Thyroid gland (tissue), 4 donors: ENCODE results near the gene DLG1. TPM values are rescaled to one million over a fixed set of nuclear protein-coding genes. Genes with fewer than 3 reads are reported as not detected.

Source experiments
- DNase-seq, 2 donors: peaks; one replicate each; pipeline ENCODE4 v3.0.0-alpha.2; 2019
- H3K27ac ChIP-seq, 3 donors: fragments of 200-600 bp; sonication (generic); 1 replicate in 2 of 3; 2 replicates in 1 of 3; pipeline ENCODE4 v1.5.1; 2016 to 2019; ENCODE audit warnings: mild to moderate bottlenecking in 1 of 3, moderate library complexity in 1 of 3
- H3K27me3 ChIP-seq: fragments of 200-600 bp; sonication (generic); one replicate; pipeline ENCODE4 v1.5.1; 2019
- H3K36me3 ChIP-seq, 2 donors: fragments of 200-600 bp; sonication (generic); one replicate each; pipeline ENCODE4 v1.5.1; 2016 to 2019
- H3K4me1 ChIP-seq, 2 donors: fragments of 200-600 bp; sonication (generic); one replicate each; pipeline ENCODE4 v1.5.1; 2017 to 2019
- H3K4me3 ChIP-seq, 3 donors: fragments of 200-600 bp; sonication (generic); replicated peaks in 1 of 3; 1 replicate in 2 of 3; 2 replicates in 1 of 3; pipeline ENCODE4 v1.5.1; 2016; ENCODE audit warnings: mild to moderate bottlenecking in 1 of 3
- H3K9me3 ChIP-seq: fragments of 200-600 bp; sonication (generic); one replicate; pipeline ENCODE4 v1.5.1; 2017
- CTCF ChIP-seq, 6 experiments: fragments of 200-600 bp in 3 of 6; fragments of 450-650 bp in 3 of 6; sonication (generic) in 3 of 6; IDR thresholded peaks; one replicate each; pipeline ENCODE4 v1.5.1; 2016 to 2019; ENCODE audit warnings: antibody characterized with exemption in 6 of 6, mild to moderate bottlenecking in 2 of 6, inconsistent platforms in 1 of 6, moderate library complexity in 1 of 6
- POLR2A ChIP-seq, 2 donors: fragments of 450-650 bp; IDR thresholded peaks; one replicate each; pipeline ENCODE4 v1.6.1; 2017; ENCODE audit warnings: antibody characterized with exemption in 2 of 2, mild to moderate bottlenecking in 2 of 2, moderate library complexity in 1 of 2
- whole genome bisulfite sequencing, 2 donors: methylation state at CpG; one replicate each; pipeline ENCODE4 v1.1.5; 2017; 5-methylcytosine and 5-hydroxymethylcytosine counted together
- intact Hi-C: fragments of 100-400 bp; cut with DNase I; formaldehyde crosslinking; loops from one replicate; pipeline ENCODE4 v1.15.1; 2023
- total RNA-seq, 4 donors: library from RNA; depleted of rRNA; stranded (reverse); fragments of >200 nt; gene quantifications; one replicate each; pipeline ENCODE4 v1.2.3, GENCODE V29; 2016

The DLG1 gene
- total RNA-seq, 4 donors from 2014 or later: 111 to 233 (median 174) TPM

DNA sequence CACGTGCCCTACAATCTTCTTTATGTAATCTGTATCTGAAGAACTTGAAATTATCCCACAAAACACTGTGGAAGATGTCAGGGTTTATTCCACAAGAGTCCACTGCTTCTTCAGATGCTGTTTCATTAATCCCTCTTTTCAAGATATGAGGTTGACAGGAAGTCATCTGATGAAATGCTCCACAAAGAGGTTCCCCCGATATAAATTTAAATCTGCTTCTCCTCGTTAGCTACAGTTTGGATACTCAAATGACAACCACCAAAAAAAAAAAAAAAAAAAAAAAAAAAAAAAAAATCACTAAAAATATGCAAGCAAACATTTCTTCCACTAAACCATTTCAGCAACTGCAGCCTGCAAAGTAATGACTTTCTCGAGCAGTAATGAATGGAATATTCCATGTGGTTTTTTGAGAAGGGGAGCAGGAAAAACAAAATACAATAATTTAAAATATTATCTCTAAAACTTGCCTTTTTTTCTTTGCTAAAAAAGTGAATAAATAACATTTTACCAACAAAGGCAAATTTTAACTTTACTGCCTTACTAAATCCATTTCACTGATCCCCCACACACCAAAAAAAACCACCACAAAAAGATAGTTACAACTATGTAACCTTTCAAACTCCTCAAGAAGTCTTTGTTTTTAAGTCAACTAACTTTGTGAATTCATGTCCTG lies 37.8 kb downstream of the DLG1 start:
- Histone ChIP-seq H3K27ac (peak overlapping the region in 1 of 3 donors; percentile 4), H3K36me3 (no peaks in the 10 kb centered on the region), H3K4me3 (no peak overlapping the region), H3K4me1 (peaks cover 25 to 45% of the 10 kb centered on the region in 2 donors), H3K27me3 (no peaks in the 10 kb centered on the region), H3K9me3 (no peaks in the 10 kb centered on the region)
- no peak for DNase-seq
- no peak for TF ChIP-seq CTCF (IDR thresholded peaks at IDR 0.05)
- TF ChIP-seq POLR2A (IDR thresholded peaks at IDR 0.05): no peak
- 79 to 81% methylated on average over 4 of the region's 4 CpGs for WGBS, 2 donors
- intact Hi-C loops: no loop called here

DNA sequence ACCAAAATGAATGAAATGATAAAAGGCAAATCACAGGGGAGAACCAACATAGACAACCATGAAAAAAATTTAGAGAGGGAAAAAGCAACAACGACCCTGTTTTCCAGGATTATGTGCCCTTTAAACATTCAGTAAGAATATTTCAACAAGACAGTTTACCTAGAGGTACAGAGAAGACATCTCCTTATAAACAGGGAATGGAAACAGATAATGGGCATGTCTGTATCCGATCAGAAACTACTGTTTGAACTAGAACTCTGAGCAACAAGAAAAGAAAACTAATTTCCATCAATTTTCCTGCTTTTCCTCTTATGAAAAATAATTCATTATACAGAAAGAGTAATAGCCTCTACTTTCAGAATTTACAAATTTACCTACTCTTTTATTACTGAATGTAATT lies 39.3 kb downstream of the DLG1 start:
- H3K27me3 ChIP-seq: no peaks in the 10 kb centered on the region
- intact Hi-C loops: loop anchor here (5.0 kb wide), 1 partner anchor 253 kb away; no protein-coding TSS in a partner anchor
- no peak overlapping the region for H3K4me3 ChIP-seq
- 58 to 64% methylated on average over 2 of the region's 2 CpGs for WGBS, 2 donors
- H3K4me1 ChIP-seq: peaks cover 25 to 47% of the 10 kb centered on the region in 2 donors
- H3K27ac ChIP-seq: peak overlapping the region in 1 of 3 donors; percentile 24
- no peaks in the 10 kb centered on the region for H3K9me3 ChIP-seq
- DNase-seq: no peak
- H3K36me3 ChIP-seq: no peaks in the 10 kb centered on the region
- TF ChIP-seq CTCF (IDR thresholded peaks at IDR 0.05) (no peak), POLR2A (IDR thresholded peaks at IDR 0.05) (no peak)

DNA sequence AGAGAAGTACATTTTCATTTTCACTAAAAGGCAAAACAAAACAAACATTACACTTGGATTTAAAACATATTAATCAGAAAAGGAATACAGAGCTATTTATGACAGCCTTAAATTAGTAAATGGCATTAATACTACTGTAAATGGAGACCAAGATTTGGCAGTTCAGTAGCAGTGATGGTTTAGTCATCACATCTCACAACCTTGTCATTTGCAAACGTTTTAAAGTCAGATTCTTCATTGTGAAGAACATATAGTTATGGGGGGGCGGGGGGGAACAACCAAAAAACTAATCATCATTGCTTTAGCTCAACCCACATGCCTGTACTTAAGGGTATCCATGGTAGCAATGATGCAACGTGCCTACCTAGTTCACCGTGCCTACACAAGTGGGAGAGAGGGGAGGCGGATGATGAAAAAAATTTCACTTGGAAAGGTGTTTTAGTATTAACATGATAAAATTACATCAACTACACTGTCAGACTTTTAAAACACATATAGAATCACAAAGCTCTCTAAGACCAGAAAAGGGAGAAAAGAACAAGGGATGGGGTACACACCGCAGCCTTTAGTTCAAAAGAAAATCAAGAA lies 40.1 kb downstream of the DLG1 start:
- intact Hi-C loops: loop anchor here (5.0 kb wide), 1 partner anchor 254 kb away; no protein-coding TSS in a partner anchor
- peaks cover 25 to 50% of the 10 kb centered on the region in 2 donors for H3K4me1 ChIP-seq
- no peaks in the 10 kb centered on the region for H3K27me3 ChIP-seq
- WGBS, 2 donors: 51 to 55% methylated on average over 6 of the region's 6 CpGs
- H3K4me3 ChIP-seq: no peak overlapping the region
- H3K36me3 ChIP-seq: no peaks in the 10 kb centered on the region
- no peak overlapping the region for H3K27ac ChIP-seq
- no peak for TF ChIP-seq POLR2A (IDR thresholded peaks at IDR 0.05)
- no peak for TF ChIP-seq CTCF (IDR thresholded peaks at IDR 0.05)
- H3K9me3 ChIP-seq: no peaks in the 10 kb centered on the region
- no peak for DNase-seq

- Histone ChIP-seq H3K9me3 (no peaks in the 10 kb centered on the region), H3K4me3 (no peak overlapping the region), H3K27me3 (no peaks in the 10 kb centered on the region), H3K4me1 (peaks cover 25 to 50% of the 10 kb centered on the region in 2 donors), H3K27ac (no peak overlapping the region), H3K36me3 (no peaks in the 10 kb centered on the region)
- no peak for DNase-seq
- no peak for TF ChIP-seq POLR2A (IDR thresholded peaks at IDR 0.05)
- no peak for TF ChIP-seq CTCF (IDR thresholded peaks at IDR 0.05)
- intact Hi-C loops: loop anchor here (5.0 kb wide), 1 partner anchor 255 kb away; no protein-coding TSS in a partner anchor
- WGBS, 2 donors: 71 to 77% methylated on average over 5 of the region's 5 CpGs
Measured at GRCh38 chr3:197257711-197258110, 40.7 kb downstream of the DLG1 start.

DNA sequence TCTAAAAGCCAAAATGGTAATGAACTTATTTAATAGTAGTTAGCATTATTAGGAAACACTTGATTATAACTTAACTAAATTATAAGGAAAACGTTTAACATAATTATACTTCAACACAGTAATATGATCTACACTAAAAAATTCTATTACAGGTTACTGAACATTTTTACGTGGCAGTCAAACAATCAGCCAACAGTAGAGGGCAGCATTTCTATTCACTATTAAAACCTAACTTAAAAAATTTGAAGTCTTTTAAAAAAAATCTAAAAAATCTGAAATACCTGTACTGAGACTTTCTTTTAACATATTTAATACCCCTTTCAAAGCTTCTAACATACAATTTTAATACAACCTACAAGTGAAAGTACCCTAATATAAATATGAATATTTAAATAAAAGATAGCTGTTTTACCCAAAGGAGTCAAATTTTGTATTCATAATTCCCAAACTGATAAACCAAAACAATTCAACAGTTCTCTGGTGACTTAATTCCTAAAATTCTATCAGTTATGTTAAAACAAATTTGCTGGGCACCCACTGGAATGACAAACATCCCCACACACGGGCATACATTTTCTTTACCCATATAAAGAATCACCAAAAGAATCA lies 41.5 kb downstream of the DLG1 start:
- intact Hi-C loops: loop anchor here (5.0 kb wide), 1 partner anchor 255 kb away; no protein-coding TSS in a partner anchor
- Histone ChIP-seq H3K36me3 (no peaks in the 10 kb centered on the region), H3K27me3 (no peaks in the 10 kb centered on the region), H3K9me3 (no peaks in the 10 kb centered on the region), H3K4me1 (peaks cover 25 to 49% of the 10 kb centered on the region in 2 donors), H3K27ac (no peak overlapping the region), H3K4me3 (no peak overlapping the region)
- TF ChIP-seq POLR2A (IDR thresholded peaks at IDR 0.05): no peak
- peak in 5 of 6 experiments; percentile 43 to 76 (median 58) for TF ChIP-seq CTCF (IDR thresholded peaks at IDR 0.05)
- DNase-seq: peak; percentile 29 to 31
- WGBS, 2 donors: 17 to 26% methylated on average over 3 of the region's 3 CpGs
